Common myeloid progenitor, CD34-positive (primary cell): ENCODE results near the gene CORO7. TPM values are rescaled to one million over a fixed set of nuclear protein-coding genes. Genes with fewer than 3 reads are reported as not detected.

Experiments used
- CTCF ChIA-PET: fragments of 350-600 bp; sonication (Branson Sonifier 250); formaldehyde crosslinking; loops from one replicate; lab custom pipeline; 2021; ENCODE audit warnings: antibody characterized with exemption; lab: Charles Lee
- POLR2A ChIA-PET: fragments of 350-600 bp; sonication (Branson Sonifier 250); formaldehyde crosslinking; loops from one replicate; lab custom pipeline; 2021; ENCODE audit warnings: antibody characterized with exemption; lab: Charles Lee
- DNase-seq, 3 donors: peaks; one replicate each; pipeline versions ENCODE4 v3.0.0 to v3.0.0-alpha.2; 2013
- H3K27ac ChIP-seq, 2 experiments: 1 replicate in 1 of 2; 2 replicates in 1 of 2; pipeline ENCODE4 v1.7.0; 2013; ENCODE audit warnings: inconsistent platforms in 2 of 2, low read length in 2 of 2, mild to moderate bottlenecking in 2 of 2, low read depth in 1 of 2, moderate library complexity in 1 of 2; ENCODE audit not compliant: severe bottlenecking in 2 of 2, insufficient read depth in 1 of 2, poor library complexity in 1 of 2
- H3K27me3 ChIP-seq, 5 experiments: replicated peaks in 2 of 5; 1 replicate in 3 of 5; 2 replicates in 2 of 5; pipeline versions ENCODE4 v1.6.1 to v1.7.0; 2013; ENCODE audit warnings: low read length in 4 of 5, mild to moderate bottlenecking in 2 of 5, moderate library complexity in 2 of 5, inconsistent platforms in 1 of 5; ENCODE audit not compliant: insufficient read depth in 5 of 5, control insufficient read depth in 4 of 5
- H3K36me3 ChIP-seq, 4 experiments: 1 replicate in 2 of 4; 2 replicates in 2 of 4; pipeline versions ENCODE4 v1.6.1 to v1.7.0; 2013; ENCODE audit warnings: low read length in 3 of 4, control low read depth in 1 of 4, mild to moderate bottlenecking in 1 of 4; ENCODE audit not compliant: control insufficient read depth in 4 of 4, insufficient read depth in 4 of 4
- H3K4me1 ChIP-seq, 4 experiments: 1 replicate in 3 of 4; 2 replicates in 1 of 4; pipeline versions ENCODE4 v1.6.1 to v1.7.1; 2013; ENCODE audit warnings: low read length in 3 of 4, mild to moderate bottlenecking in 3 of 4, control low read depth in 1 of 4, inconsistent platforms in 1 of 4, moderate library complexity in 1 of 4; ENCODE audit not compliant: control insufficient read depth in 4 of 4, insufficient read depth in 4 of 4; ENCODE audit errors: control extremely low read depth in 1 of 4
- H3K4me3 ChIP-seq, 7 experiments: 1 replicate in 4 of 7; 2 replicates in 3 of 7; pipeline versions ENCODE4 v1.5.1 to v1.7.0; 2013; ENCODE audit warnings: mild to moderate bottlenecking in 7 of 7, low read length in 6 of 7, moderate library complexity in 6 of 7, inconsistent platforms in 2 of 7, low read depth in 2 of 7, control low read depth in 1 of 7; ENCODE audit not compliant: insufficient read depth in 4 of 7, control insufficient read depth in 1 of 7; ENCODE audit errors: extremely low read depth in 1 of 7
- H3K9me3 ChIP-seq, 5 experiments: 1 replicate in 4 of 5; 2 replicates in 1 of 5; pipeline versions ENCODE4 v1.6.1 to v1.7.1; 2013; ENCODE audit warnings: low read length in 4 of 5, mild to moderate bottlenecking in 2 of 5, inconsistent platforms in 1 of 5, low read depth in 1 of 5, moderate library complexity in 1 of 5; ENCODE audit not compliant: control insufficient read depth in 4 of 5, insufficient read depth in 2 of 5; ENCODE audit errors: control extremely low read depth in 1 of 5
- WGBS: methylation state at CpG from one replicate; pipeline ENCODE4 v1.1.5; 2013; ENCODE audit not compliant: insufficient coverage; 5-methylcytosine and 5-hydroxymethylcytosine counted together
- polyA plus RNA-seq: library from polyadenylated mRNA; unstranded; fragments of 120-200 nt; gene quantifications from one replicate; pipeline ENCODE4 v1.2.1, GENCODE V29; 2013

Gene CORO7
- polyA plus RNA-seq: 44.2 TPM

- DNase-seq: peak; percentile 93 to 96 (median 94)
- H3K36me3 ChIP-seq: peaks cover 4 to 19% (median 13%) of the 10 kb centered on the region in 4 experiments
- H3K27me3 ChIP-seq: no peaks in the 10 kb centered on the region
- WGBS: under 1% methylated on average over 83 of the region's 92 CpGs
- H3K4me1 ChIP-seq: peaks cover 5 to 32% (median 27%) of the 10 kb centered on the region in 4 experiments
- ChIA-PET CTCF (interaction anchor here (0.8 to 9.6 kb wide), 3 partner anchors 12 to 25 kb away, joined by 3 to 103 read pairs (median 3); no protein-coding TSS in a partner anchor), POLR2A (interaction anchor here (0.5 to 2.0 kb wide), 5 partner anchors 12 to 1388 kb away, joined by 4 to 10 read pairs (median 5); partner anchors contain the start of gene PAM16)
- peak within 1 kb of the TSS; percentile 66 to 87 (median 80) for H3K4me3 ChIP-seq
- H3K9me3 ChIP-seq: no peaks in the 10 kb centered on the region
- peak within 1 kb of the TSS; percentile 72 to 88 for H3K27ac ChIP-seq
Measured at GRCh38 chr16:4416200-4417032, at the start of gene CORO7. CORO7 (minus strand) TSS chr16:4416596; CDS start chr16:4416518, 78 bp downstream.

GRCh38 chr16:4463522-4464163 lies 47.2 kb upstream of the CORO7 start:
- POLR2A ChIA-PET: no interaction called here
- Histone ChIP-seq H3K4me3 (no peak overlapping the region), H3K27ac (no peak overlapping the region), H3K36me3 (peaks cover 11 to 66% (median 51%) of the 10 kb centered on the region in 4 experiments), H3K9me3 (no peaks in the 10 kb centered on the region), H3K4me1 (peaks cover 0 to 8% (median 6%) of the 10 kb centered on the region in 4 experiments), H3K27me3 (no peaks in the 10 kb centered on the region)
- 98% methylated on average over 22 of the region's 22 CpGs for WGBS
- DNase-seq: no peak
- CTCF ChIA-PET: interaction anchor here (0.8 to 1.3 kb wide), 4 partner anchors 9 to 61 kb away, joined by 3 to 7 read pairs (median 4); no protein-coding TSS in a partner anchor

DNA sequence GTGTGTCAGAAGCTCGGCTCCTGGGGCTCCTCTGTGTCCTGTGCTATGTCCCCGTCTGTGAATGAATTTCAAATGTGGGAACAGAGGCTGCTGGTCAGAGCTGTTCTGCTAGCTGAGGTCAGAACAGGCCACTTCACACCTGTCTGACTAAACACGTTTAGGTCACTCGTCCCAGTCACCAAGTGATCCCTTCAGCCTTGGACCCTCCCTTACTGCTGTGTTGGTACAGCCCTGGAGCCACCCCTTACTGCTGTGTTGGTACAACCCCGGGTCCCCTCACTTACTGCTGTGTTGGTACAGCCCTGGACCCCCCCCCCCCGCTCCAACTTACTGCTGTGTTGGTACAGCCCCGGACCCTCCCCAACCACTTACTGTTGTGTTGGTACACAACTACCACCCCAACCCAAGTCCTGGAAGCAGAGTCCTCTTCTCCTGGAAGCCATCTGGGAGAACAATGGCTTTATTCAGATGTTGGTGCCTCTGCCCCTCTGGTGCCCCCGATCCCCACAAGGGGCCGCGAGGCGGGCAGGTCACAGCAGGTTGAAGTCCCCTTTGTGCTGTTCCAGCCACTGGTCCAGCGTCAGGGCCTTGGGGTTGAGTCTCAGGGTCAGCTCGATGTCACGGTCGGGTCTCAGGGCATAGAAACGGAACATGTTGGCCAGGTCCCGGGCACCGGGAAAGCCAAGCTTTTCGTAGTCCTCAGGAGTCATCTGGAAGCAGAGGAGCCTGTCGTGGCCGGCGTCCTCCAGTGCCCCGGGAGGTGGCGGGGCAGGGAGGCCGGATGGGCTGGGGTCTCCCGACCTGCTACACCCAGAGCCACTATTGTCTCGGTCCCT lies 45.1 kb upstream of the CORO7 start:
- H3K4me3 ChIP-seq: no peak overlapping the region
- H3K9me3 ChIP-seq: no peaks in the 10 kb centered on the region
- ChIA-PET CTCF (no interaction called here), POLR2A (no interaction called here)
- WGBS: 92% methylated on average over 23 of the region's 27 CpGs
- peak in 2 of 3 donors; percentile 24 to 26 for DNase-seq
- H3K27me3 ChIP-seq: no peaks in the 10 kb centered on the region
- H3K27ac ChIP-seq: no peak overlapping the region
- peaks cover 0 to 8% (median 6%) of the 10 kb centered on the region in 4 experiments for H3K4me1 ChIP-seq
- peaks cover 6 to 66% (median 47%) of the 10 kb centered on the region in 4 experiments for H3K36me3 ChIP-seq

GRCh38 chr16:4460936-4461249 lies 44.5 kb upstream of the CORO7 start:
- POLR2A ChIA-PET: no interaction called here
- H3K4me1 ChIP-seq: peaks cover 0 to 8% (median 6%) of the 10 kb centered on the region in 4 experiments
- DNase-seq: no peak
- peaks cover 7 to 66% (median 47%) of the 10 kb centered on the region in 4 experiments for H3K36me3 ChIP-seq
- no peak overlapping the region for H3K27ac ChIP-seq
- no peak overlapping the region for H3K4me3 ChIP-seq
- H3K27me3 ChIP-seq: no peaks in the 10 kb centered on the region
- CTCF ChIA-PET: no interaction called here
- 96% methylated on average over 4 of the region's 5 CpGs for WGBS
- H3K9me3 ChIP-seq: no peaks in the 10 kb centered on the region

DNA sequence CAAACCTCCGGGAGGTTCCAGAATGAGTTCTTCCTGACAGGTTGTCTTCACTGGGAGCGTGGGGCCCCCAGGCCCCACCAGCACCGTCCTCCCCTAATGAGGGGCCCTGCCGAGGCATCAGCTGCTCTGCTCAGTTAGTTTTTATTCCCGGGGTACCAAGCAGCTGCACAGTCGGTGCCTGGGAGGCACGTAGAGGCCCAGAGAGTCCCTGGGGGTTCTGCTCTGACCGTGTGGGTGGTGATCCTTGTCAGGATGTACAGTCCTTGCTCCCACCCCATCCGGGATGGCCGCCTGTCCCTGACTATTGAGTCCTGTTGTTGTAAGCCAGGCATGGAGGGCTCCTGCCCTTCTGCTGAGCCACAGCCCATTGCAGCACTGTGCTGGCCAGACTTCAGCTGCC lies 39.6 kb upstream of the CORO7 start:
- H3K4me3 ChIP-seq: no peak overlapping the region
- no peaks in the 10 kb centered on the region for H3K9me3 ChIP-seq
- H3K27ac ChIP-seq: no peak overlapping the region
- peaks cover 0 to 8% (median 6%) of the 10 kb centered on the region in 4 experiments for H3K4me1 ChIP-seq
- WGBS: 96% methylated on average over 7 of the region's 10 CpGs
- POLR2A ChIA-PET: interaction anchor here (0.6 kb wide), 1 partner anchor 42 kb away, joined by 7 read pairs; no protein-coding TSS in a partner anchor
- peaks cover 10 to 68% (median 45%) of the 10 kb centered on the region in 4 experiments for H3K36me3 ChIP-seq
- no peak for DNase-seq
- CTCF ChIA-PET: interaction anchor here (0.7 kb wide), 1 partner anchor 10 kb away, joined by 3 read pairs; no protein-coding TSS in a partner anchor
- no peaks in the 10 kb centered on the region for H3K27me3 ChIP-seq

DNA sequence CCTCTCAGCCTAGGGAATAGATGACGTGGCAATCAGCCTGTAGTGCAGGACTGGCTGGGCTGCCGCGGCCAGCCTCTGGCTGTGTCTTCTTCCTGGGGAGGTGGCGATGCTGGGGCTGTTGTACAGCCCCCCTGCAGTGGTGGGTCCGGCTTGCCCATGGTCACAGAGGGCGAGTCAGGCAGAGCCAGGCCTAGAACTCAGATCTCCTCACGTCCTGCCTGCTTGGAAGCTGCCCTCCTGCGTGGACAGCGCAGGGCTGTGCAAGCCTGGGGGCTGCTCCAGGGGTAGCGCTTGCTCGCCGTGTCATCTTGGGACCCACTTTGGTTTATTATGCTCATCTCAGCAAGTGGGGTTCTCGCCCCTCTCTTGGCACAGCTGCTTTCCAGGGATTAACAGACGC lies 38.7 kb upstream of the CORO7 start:
- ChIA-PET POLR2A (interaction anchor here (0.6 kb wide), 1 partner anchor 41 kb away, joined by 7 read pairs; no protein-coding TSS in a partner anchor), CTCF (interaction anchor here (0.6 to 0.7 kb wide), 2 partner anchors 9 to 25 kb away, joined by 3 to 4 read pairs; no protein-coding TSS in a partner anchor)
- DNase-seq: no peak
- no peaks in the 10 kb centered on the region for H3K27me3 ChIP-seq
- H3K4me1 ChIP-seq: peaks cover 0 to 8% (median 6%) of the 10 kb centered on the region in 4 experiments
- H3K9me3 ChIP-seq: no peaks in the 10 kb centered on the region
- WGBS: 95% methylated on average over 13 of the region's 14 CpGs
- H3K36me3 ChIP-seq: peaks cover 12 to 74% (median 51%) of the 10 kb centered on the region in 4 experiments
- no peak overlapping the region for H3K4me3 ChIP-seq
- H3K27ac ChIP-seq: no peak overlapping the region
